ENCODE results near the gene SSX2IP.

- no peak for TF ChIP-seq CHD2 (IDR thresholded peaks at IDR 0.05; ENCODE audit: low read depth, low read length)
- no peak for TF ChIP-seq CTCF (IDR thresholded peaks at IDR 0.05 in 2 of 3, conservative IDR thresholded peaks at IDR 0.05 in 1 of 3; ENCODE audit: insufficient read depth in 2 of 3, low read depth in 1 of 3, low read length in 3 of 3)
- no peak for TF ChIP-seq ARID2 (IDR thresholded peaks at IDR 0.05)
- TF ChIP-seq ZNF707 (CRISPR knock-in tag; conservative IDR thresholded peaks at IDR 0.05): no peak
- TF ChIP-seq NR2F6 (CRISPR knock-in tag; IDR thresholded peaks at IDR 0.05): no peak
- TF ChIP-seq SREBF2 (CRISPR knock-in tag; IDR thresholded peaks at IDR 0.05): no peak
- TF ChIP-seq USF1 (CRISPR knock-in tag; IDR thresholded peaks at IDR 0.05): no peak
- TF ChIP-seq EZH2 (IDR thresholded peaks at IDR 0.05; ENCODE audit: borderline replicate concordance, low read depth, low read length): no peak
These were observed 55.6 kb downstream of the SSX2IP start for GRCh38 chr1:84634536-84635205.

Measured in K562 (cell line).